Astrocyte of the cerebellum (primary cell): ENCODE measurements around the gene C9orf152.

ENCODE experiments used
- DNase-seq: peaks from one replicate; pipeline ENCODE4 v3.0.0-alpha.2; 2011; ENCODE audit warnings: low read depth
- H3K4me3 ChIP-seq: 2 replicates; pipeline ENCODE4 v1.5.1; 2011; ENCODE audit warnings: mild to moderate bottlenecking, low read depth, low read length, moderate library complexity
- CTCF ChIP-seq: IDR thresholded peaks from 2 replicates; pipeline ENCODE4 v1.5.1; 2012; ENCODE audit warnings: low read length, low read depth, moderate library complexity, mild to moderate bottlenecking; ENCODE audit errors: missing control alignments
- in situ Hi-C: cut with HindIII; loops from 2 replicates; pipeline ENCODE4 v1.10.0; 2017; ENCODE audit warnings: low sequenced_read_pairs

C9orf152 gene

GRCh38 chr9:110208031-110208430 lies at the start of gene C9orf152:
TSS of gene C9orf152 (minus strand) at chr9:110208159. CDS start at chr9:110207579, 580 bp downstream.
- H3K4me3 ChIP-seq: no peak within 1 kb of the TSS
- in situ Hi-C loops: no loop called here

GRCh38 chr9:110257097-110257841 lies 49.3 kb upstream of the C9orf152 start:
- peak overlapping the region; percentile 84 for H3K4me3 ChIP-seq
- TF ChIP-seq CTCF: no peak
- in situ Hi-C loops: no loop called here
- no peak for DNase-seq

More at GRCh38 chr9:110208031-110208430, at the start of gene C9orf152:
- no peak for TF ChIP-seq CTCF
- DNase-seq: no peak

GRCh38 chr9:110256380-110257096 lies 48.6 kb upstream of the C9orf152 start, which contains the start of gene TXN:
TSS of gene TXN (minus strand) at chr9:110256507. CDS start at chr9:110256435, 72 bp downstream.
- no peak for TF ChIP-seq CTCF
- in situ Hi-C loops: no loop called here
- DNase-seq: peak; percentile 67
- H3K4me3 ChIP-seq: peak within 1 kb of the TSS; percentile 84

GRCh38 chr9:110255463-110256379 lies 47.8 kb upstream of the C9orf152 start:
- TF ChIP-seq CTCF: no peak
- peak; percentile 16 for DNase-seq
- in situ Hi-C loops: no loop called here
- H3K4me3 ChIP-seq: peak overlapping the region; percentile 84

GRCh38 chr9:110255034-110255462 lies 47.1 kb upstream of the C9orf152 start:
- no peak for TF ChIP-seq CTCF
- H3K4me3 ChIP-seq: peak overlapping the region; percentile 84
- in situ Hi-C loops: no loop called here
- DNase-seq: no peak

- no peak for DNase-seq
These were observed 46.5 kb upstream of the C9orf152 start for GRCh38 chr9:110254500-110254899.

More at GRCh38 chr9:110254500-110254899, 46.5 kb upstream of the C9orf152 start:
- no peak for TF ChIP-seq CTCF
- in situ Hi-C loops: no loop called here
- H3K4me3 ChIP-seq: peak overlapping the region; percentile 84
